ENCODE results near the gene ST7. TPM values are rescaled to one million over a fixed set of nuclear protein-coding genes. Genes with fewer than 3 reads are reported as not detected.

Gene ST7
- total RNA-seq, 1 donor from 2014 or later = 39.3 TPM

GRCh38 chr7:117045927-117046710 lies 92.8 kb downstream of the ST7 start:
- peaks cover 3% of the 10 kb centered on the region for H3K9me3 Mint-ChIP-seq (ENCODE audit: unreplicated experiment)
- H3K36me3 ChIP-seq (ENCODE audit: insufficient read depth, low read length) = no peaks in the 10 kb centered on the region
- no peak for TF ChIP-seq EZH2 (IDR thresholded peaks at IDR 0.05; ENCODE audit: insufficient read depth, low read length)
- TF ChIP-seq, protein P1, sequence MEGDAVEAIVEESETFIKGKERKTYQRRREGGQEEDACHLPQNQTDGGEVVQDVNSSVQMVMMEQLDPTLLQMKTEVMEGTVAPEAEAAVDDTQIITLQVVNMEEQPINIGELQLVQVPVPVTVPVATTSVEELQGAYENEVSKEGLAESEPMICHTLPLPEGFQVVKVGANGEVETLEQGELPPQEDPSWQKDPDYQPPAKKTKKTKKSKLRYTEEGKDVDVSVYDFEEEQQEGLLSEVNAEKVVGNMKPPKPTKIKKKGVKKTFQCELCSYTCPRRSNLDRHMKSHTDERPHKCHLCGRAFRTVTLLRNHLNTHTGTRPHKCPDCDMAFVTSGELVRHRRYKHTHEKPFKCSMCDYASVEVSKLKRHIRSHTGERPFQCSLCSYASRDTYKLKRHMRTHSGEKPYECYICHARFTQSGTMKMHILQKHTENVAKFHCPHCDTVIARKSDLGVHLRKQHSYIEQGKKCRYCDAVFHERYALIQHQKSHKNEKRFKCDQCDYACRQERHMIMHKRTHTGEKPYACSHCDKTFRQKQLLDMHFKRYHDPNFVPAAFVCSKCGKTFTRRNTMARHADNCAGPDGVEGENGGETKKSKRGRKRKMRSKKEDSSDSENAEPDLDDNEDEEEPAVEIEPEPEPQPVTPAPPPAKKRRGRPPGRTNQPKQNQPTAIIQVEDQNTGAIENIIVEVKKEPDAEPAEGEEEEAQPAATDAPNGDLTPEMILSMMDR (IDR thresholded peaks at IDR 0.05; ENCODE audit: insufficient read depth, low read depth, low read length) = no peak
- FAIRE-seq (no peak), DNase-seq (ENCODE audit: low read depth) (no peak)
- H3K27me3 ChIP-seq (ENCODE audit: insufficient read depth, low read length) = no peaks in the 10 kb centered on the region
- H3K4me1 ChIP-seq (ENCODE audit: insufficient read depth, low read length) = peaks cover 1% of the 10 kb centered on the region
- peaks cover 4% of the 10 kb centered on the region for H3K36me3 Mint-ChIP-seq (ENCODE audit: low read depth, unreplicated experiment)
- no peak overlapping the region for H3K4me3 ChIP-seq (ENCODE audit: insufficient read depth, low read depth, low read length)
- no peak overlapping the region for H3K4me3 Mint-ChIP-seq (ENCODE audit: unreplicated experiment)
- peaks cover 77% of the 10 kb centered on the region for H3K79me2 ChIP-seq (ENCODE audit: insufficient read depth, low read length)
- H3K9ac ChIP-seq (ENCODE audit: low read length) = no peak overlapping the region
- H4K20me1 ChIP-seq (ENCODE audit: insufficient read depth, low read length) = peaks cover 28% of the 10 kb centered on the region
- H3K27ac ChIP-seq (ENCODE audit: low read depth, low read length) = no peak overlapping the region
- no peak overlapping the region for H3K27ac Mint-ChIP-seq (ENCODE audit: unreplicated experiment)
- H3K27me3 Mint-ChIP-seq (ENCODE audit: low read depth, unreplicated experiment) = no peaks in the 10 kb centered on the region
- peaks cover 9% of the 10 kb centered on the region for H3K4me1 Mint-ChIP-seq (ENCODE audit: low read depth, unreplicated experiment)
- no peak overlapping the region for H2AFZ ChIP-seq (ENCODE audit: low read depth, low read length)
- H3K4me2 ChIP-seq (ENCODE audit: low read length) = no peak overlapping the region
- H3K9me3 ChIP-seq (ENCODE audit: insufficient read depth, low read depth, low read length) = no peaks in the 10 kb centered on the region

DNA sequence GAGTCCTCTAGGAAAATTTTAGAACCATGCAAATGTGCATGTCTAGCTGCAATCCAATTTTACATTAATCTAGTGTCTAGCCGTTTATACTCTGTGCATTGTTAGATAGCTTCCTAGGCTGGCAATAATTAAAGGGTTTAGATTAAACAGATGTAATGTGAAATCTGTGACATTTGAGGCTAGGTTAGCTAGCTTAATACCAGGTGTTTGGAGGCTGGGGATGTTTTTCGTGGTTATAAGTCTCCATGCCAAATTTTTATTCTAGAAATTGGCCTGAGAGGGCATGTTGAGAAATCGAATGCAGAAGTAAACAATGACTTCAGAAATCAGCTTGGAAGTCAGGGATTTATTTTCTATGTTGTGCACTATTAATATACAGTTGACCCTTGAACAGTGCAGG lies 94.2 kb downstream of the ST7 start:
- H3K27me3 Mint-ChIP-seq (ENCODE audit: low read depth, unreplicated experiment) = no peaks in the 10 kb centered on the region
- Histone ChIP-seq H3K27ac (ENCODE audit: low read depth, low read length) (no peak overlapping the region), H3K9me3 (ENCODE audit: insufficient read depth, low read depth, low read length) (no peaks in the 10 kb centered on the region), H3K4me1 (ENCODE audit: insufficient read depth, low read length) (peaks cover 2% of the 10 kb centered on the region), H3K27me3 (ENCODE audit: insufficient read depth, low read length) (no peaks in the 10 kb centered on the region), H4K20me1 (ENCODE audit: insufficient read depth, low read length) (peaks cover 37% of the 10 kb centered on the region), H3K4me3 (ENCODE audit: insufficient read depth, low read depth, low read length) (no peak overlapping the region), H3K4me2 (ENCODE audit: low read length) (no peak overlapping the region), H3K9ac (ENCODE audit: low read length) (no peak overlapping the region), H3K36me3 (ENCODE audit: insufficient read depth, low read length) (no peaks in the 10 kb centered on the region), H3K79me2 (ENCODE audit: insufficient read depth, low read length) (peaks cover 82% of the 10 kb centered on the region), H2AFZ (ENCODE audit: low read depth, low read length) (no peak overlapping the region)
- no peak for DNase-seq (ENCODE audit: low read depth)
- H3K36me3 Mint-ChIP-seq (ENCODE audit: low read depth, unreplicated experiment) = peaks cover 5% of the 10 kb centered on the region
- no peak for FAIRE-seq
- TF ChIP-seq, protein P1 (IDR thresholded peaks at IDR 0.05; ENCODE audit: insufficient read depth, low read depth, low read length) = no peak
- TF ChIP-seq EZH2 (IDR thresholded peaks at IDR 0.05; ENCODE audit: insufficient read depth, low read length) = no peak
- no peaks in the 10 kb centered on the region for H3K9me3 Mint-ChIP-seq (ENCODE audit: unreplicated experiment)
- H3K27ac Mint-ChIP-seq (ENCODE audit: unreplicated experiment) = no peak overlapping the region
- H3K4me3 Mint-ChIP-seq (ENCODE audit: unreplicated experiment) = no peak overlapping the region
- H3K4me1 Mint-ChIP-seq (ENCODE audit: low read depth, unreplicated experiment) = peaks cover 13% of the 10 kb centered on the region
